PFSK-1 (cell line): ENCODE results near the gene OR2V1.

Experiments used
- FOXP2 ChIP-seq: optimal IDR thresholded peaks from 2 replicates; pipeline ENCODE3; 2011; ENCODE audit warnings: borderline replicate concordance, control low read depth, inconsistent platforms; ENCODE audit not compliant: insufficient read depth; ENCODE audit errors: extremely low read length, extremely low read depth
- POLR2AphosphoS5 ChIP-seq: IDR thresholded peaks from 2 replicates; pipeline ENCODE4 v1.6.1; 2012; ENCODE audit warnings: low read depth, mild to moderate bottlenecking, control low read depth, low read length, moderate library complexity
- REST ChIP-seq, 2 experiments: IDR thresholded peaks; 2 replicates each; pipeline versions ENCODE4 v1.6.1 to v1.8.0; 2011 to 2012; ENCODE audit warnings: low read depth in 2 of 2, low read length in 2 of 2, control low read depth in 1 of 2, inconsistent platforms in 1 of 2, mild to moderate bottlenecking in 1 of 2, moderate library complexity in 1 of 2; ENCODE audit not compliant: insufficient read depth in 1 of 2
- SIN3A ChIP-seq: IDR thresholded peaks from 2 replicates; pipeline ENCODE4 v1.6.1; 2012; ENCODE audit warnings: mild to moderate bottlenecking, low read length, moderate library complexity, borderline replicate concordance; ENCODE audit not compliant: insufficient read depth
- TAF1 ChIP-seq: IDR thresholded peaks from 2 replicates; pipeline ENCODE4 v1.6.1; 2012; ENCODE audit warnings: low read length, control low read depth, borderline replicate concordance; ENCODE audit not compliant: insufficient read depth

The OR2V1 gene

GRCh38 chr5:181086884-181087205 lies 44.1 kb downstream of the OR2V1 start:
- TF ChIP-seq TAF1 (no peak), REST (IDR thresholded peaks at IDR 0.05; ENCODE audit: insufficient read depth in 1 of 2, low read depth in 2 of 2, low read length in 2 of 2) (no peak), POLR2AphosphoS5 (no peak), FOXP2 (no peak), SIN3A (no peak)

GRCh38 chr5:181086026-181086883 lies 44.7 kb downstream of the OR2V1 start:
- no peak for TF ChIP-seq REST (IDR thresholded peaks at IDR 0.05; ENCODE audit: insufficient read depth in 1 of 2, low read depth in 2 of 2, low read length in 2 of 2)

GRCh38 chr5:181084621-181085195 lies 46.3 kb downstream of the OR2V1 start:
- TF ChIP-seq POLR2AphosphoS5 (no peak), REST (IDR thresholded peaks at IDR 0.05; ENCODE audit: insufficient read depth in 1 of 2, low read depth in 2 of 2, low read length in 2 of 2) (no peak), SIN3A (no peak), FOXP2 (no peak), TAF1 (no peak)

GRCh38 chr5:181081989-181082388 lies 49.0 kb downstream of the OR2V1 start:
- TF ChIP-seq SIN3A (no peak), TAF1 (no peak), REST (IDR thresholded peaks at IDR 0.05; ENCODE audit: insufficient read depth in 1 of 2, low read depth in 2 of 2, low read length in 2 of 2) (no peak), FOXP2 (no peak), POLR2AphosphoS5 (no peak)
